ENCODE data around the gene MGRN1.

GRCh38 chr16:4675864-4676786 lies 51.5 kb downstream of the MGRN1 start:
- no peak for TF ChIP-seq CTCF (IDR thresholded peaks at IDR 0.05)
- TF ChIP-seq POLR2A (IDR thresholded peaks at IDR 0.05) = no peak
